GM18505 (cell line): Measurements from ENCODE around the gene CNPY1.
"Not testable (repeated sequence)": the region's sequence is repeated elsewhere in the genome, so short reads cannot be mapped to it uniquely, and the experiment has no call there.

Experiments used
- ATAC-seq: cut with Tn5 transposase; IDR thresholded peaks from one replicate; pipeline ENCODE4 v1.9.1; 2021; ENCODE audit not compliant: unreplicated experiment
- POLR2A ChIP-seq: IDR thresholded peaks from 4 replicates; pipeline ENCODE4 v1.6.1; 2011; ENCODE audit warnings: borderline replicate concordance; ENCODE audit not compliant: insufficient read depth, insufficient read length; ENCODE audit errors: extremely low read depth

Gene CNPY1

GRCh38 chr7:155571581-155572345 lies 25.4 kb upstream of the CNPY1 start:
- no peak for ATAC-seq
- no peak for TF ChIP-seq POLR2A

- TF ChIP-seq POLR2A, result no peak
- ATAC-seq, result no peak
Observed at GRCh38 chr7:155570991-155571390, 24.6 kb upstream of the CNPY1 start.

DNA sequence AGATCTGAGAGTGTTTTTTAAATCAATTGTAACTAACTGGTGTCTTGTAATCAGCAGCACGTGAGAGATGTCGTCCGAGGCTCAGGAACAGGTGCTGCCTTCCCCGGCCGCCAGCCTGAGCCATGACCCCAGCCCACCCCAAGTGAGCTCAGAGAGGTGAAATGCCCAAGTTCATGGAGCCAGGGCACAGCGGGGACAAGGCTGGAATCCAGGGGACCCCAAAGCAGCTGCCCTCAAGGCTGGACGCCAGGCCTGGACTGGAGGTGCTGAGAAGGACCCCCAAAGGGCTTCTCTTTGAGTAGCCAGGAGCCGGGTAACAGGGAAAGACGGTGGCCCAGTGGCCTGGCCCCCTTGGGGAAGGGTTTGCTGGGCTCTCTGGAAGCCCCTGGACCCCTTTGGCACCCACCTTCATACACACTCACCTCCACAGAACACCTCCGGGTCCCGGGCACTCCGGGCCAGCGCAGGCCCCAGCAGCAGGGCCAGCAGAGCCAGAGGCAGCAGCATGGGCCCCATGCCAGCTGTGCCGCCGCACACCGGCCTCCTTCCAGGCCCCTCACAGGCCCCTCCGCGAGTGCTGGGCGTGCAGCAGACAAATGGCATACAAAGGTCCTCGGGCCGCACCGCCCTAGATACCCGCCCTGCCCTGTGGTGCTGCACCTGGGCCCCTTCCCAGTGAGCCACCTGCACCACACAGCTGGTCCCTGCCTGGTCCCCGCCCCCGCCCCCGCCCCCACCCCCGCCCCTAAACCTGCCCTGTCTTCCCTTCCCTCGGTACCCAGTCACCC lies 24.0 kb upstream of the CNPY1 start:
- TF ChIP-seq POLR2A, result no peak
- no peak for ATAC-seq

- no peak for ATAC-seq
- TF ChIP-seq POLR2A, result no peak
Observed at GRCh38 chr7:155569681-155570080, 23.3 kb upstream of the CNPY1 start.

- no peak for ATAC-seq
- no peak for TF ChIP-seq POLR2A
Observed at GRCh38 chr7:155568842-155569494, 22.6 kb upstream of the CNPY1 start.

GRCh38 chr7:155568333-155568660 lies 21.9 kb upstream of the CNPY1 start:
- ATAC-seq, result no peak
- TF ChIP-seq POLR2A, result no peak

DNA sequence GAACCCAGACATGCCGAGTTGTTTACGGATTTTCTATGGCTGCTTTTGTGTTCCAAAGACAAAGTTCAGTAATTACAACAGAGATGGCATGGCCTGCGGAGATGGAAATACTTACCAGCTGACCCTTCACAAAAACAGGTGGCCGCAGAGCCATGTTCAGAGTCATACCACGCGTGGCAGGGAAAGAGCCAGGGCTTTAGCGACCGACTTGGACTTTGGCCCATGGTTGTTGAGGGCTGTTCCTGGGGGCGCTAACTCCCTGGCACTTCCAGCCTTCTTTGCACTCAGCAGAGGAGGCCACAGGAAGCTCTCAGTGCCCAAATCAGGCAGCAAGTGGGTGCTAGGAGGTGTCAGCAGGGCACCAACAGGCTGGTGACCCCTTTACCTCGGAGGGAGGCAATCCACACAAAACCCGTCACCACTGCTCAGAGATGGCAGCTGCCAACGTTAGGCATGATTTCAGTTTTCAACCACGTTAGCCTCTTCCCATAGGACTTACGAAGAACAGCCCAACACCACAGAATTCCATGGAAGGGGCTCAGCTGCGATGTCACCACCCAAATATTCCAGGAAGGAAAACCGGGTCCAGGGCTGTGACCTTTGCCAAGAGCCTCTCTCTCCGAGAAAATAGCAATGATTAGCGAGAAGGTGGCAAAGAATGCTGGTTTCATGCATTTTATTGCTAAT lies 21.4 kb upstream of the CNPY1 start:
- no peak for TF ChIP-seq POLR2A
- no peak for ATAC-seq

- no peak for ATAC-seq
- TF ChIP-seq POLR2A, result no peak
Observed at GRCh38 chr7:155566011-155566836, 19.9 kb upstream of the CNPY1 start.

DNA sequence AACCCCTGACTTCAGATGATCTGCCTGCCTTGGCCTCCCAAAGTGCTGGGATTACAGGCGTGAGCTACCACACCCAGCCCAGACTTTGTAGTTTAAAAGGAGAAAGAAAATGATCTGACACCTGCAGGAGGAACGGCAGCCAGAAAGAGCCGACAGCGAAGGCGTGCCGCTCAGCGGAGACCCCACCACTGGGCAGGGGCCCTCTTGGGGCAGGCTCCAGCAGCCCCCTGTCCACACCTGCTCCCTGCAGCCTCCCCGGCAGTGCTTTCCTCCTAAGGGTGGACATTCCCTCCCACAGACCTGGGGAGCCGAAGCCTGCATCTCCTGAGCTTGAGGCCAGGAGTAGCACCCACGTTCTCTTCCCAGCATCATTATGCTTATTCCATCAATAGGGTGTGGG lies 19.2 kb upstream of the CNPY1 start:
- no peak for TF ChIP-seq POLR2A
- ATAC-seq, result no peak

GRCh38 chr7:155562976-155563375 lies 16.6 kb upstream of the CNPY1 start:
- ATAC-seq, result not testable (repeated sequence)

DNA sequence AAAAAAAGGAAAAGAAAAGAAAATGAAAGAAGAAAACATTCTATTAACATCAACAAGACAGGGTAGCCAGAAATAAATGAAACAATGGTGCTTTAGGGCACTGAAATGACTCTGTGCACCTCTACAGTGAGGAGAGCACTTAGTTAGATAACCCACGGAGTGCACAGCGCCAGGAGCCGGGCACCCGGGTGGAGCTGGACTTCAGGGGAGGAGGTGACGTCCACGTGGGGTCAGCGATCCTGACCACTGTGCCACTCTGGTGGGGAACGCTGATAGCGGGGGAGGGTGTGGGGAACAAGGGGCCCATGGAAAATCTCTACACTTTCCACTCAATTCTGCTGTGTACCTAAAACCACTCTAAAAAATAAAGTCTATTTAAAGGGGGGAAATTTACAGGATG lies 15.7 kb upstream of the CNPY1 start:
- no peak for ATAC-seq
- no peak for TF ChIP-seq POLR2A

DNA sequence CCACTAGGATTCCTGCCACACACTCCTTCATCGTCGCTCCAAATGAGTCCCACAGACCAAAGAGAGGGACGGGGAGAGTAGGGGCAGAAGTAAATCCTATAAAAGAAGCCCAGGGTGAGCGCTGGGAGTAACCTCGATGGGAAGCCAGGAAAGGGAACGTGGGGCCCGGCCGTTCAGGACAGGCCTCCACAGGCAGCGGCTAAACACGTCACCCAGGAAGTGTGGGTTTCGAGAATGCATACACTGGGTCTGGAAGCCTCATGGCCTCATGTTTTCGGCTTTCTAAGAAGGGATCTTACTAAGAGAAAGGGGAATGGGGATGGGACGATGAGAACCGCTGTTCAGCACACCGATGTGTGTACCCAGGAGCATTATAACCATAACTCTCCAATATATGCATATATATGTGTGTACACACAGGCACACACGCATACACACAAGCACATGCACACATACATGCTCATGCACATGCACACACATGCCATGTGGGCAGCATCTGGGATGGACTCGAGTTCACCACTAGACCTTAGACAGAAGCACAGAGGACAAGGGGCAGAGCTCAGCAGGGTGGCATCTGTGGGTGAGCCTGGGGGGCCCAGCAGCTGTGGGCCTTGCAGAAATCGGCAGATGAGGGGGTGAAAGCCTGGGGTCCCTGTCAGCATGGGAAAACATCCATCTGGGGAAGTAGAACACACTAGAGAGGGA lies 14.8 kb upstream of the CNPY1 start:
- TF ChIP-seq POLR2A, result no peak

More for the DNA sequence above, 14.8 kb upstream of the CNPY1 start:
- no peak for ATAC-seq
